Kidney (tissue), 14 donors: ENCODE results near the gene CGNL1. TPM values are rescaled to one million over a fixed set of nuclear protein-coding genes. Genes with fewer than 3 reads are reported as not detected.

Source experiments
- DNase-seq, 5 donors: peaks; one replicate each; pipeline ENCODE4 v3.0.0-alpha.2; 2013 to 2020
- FAIRE-seq: peaks from 2 replicates; lab custom pipeline; 2012; peaks lifted over from hg19 to GRCh38; lab: Jason Lieb, UNC
- H3K27ac ChIP-seq, 2 donors: one replicate each; pipeline ENCODE4 v1.7.0; 2013; ENCODE audit warnings: low read depth in 2 of 2, low read length in 2 of 2, inconsistent platforms in 1 of 2
- H3K27me3 ChIP-seq: one replicate; pipeline ENCODE4 v1.7.1; 2013; ENCODE audit warnings: low read length, inconsistent platforms; ENCODE audit not compliant: control insufficient read depth, insufficient read depth
- H3K36me3 ChIP-seq, 3 donors: one replicate each; pipeline versions ENCODE4 v1.7.0 to v1.7.1; 2013; ENCODE audit warnings: low read length in 3 of 3, control low read depth in 1 of 3, inconsistent platforms in 1 of 3; ENCODE audit not compliant: insufficient read depth in 3 of 3, control insufficient read depth in 2 of 3
- H3K4me1 ChIP-seq, 3 donors: one replicate each; pipeline versions ENCODE4 v1.7.0 to v1.7.1; 2013; ENCODE audit warnings: low read length in 3 of 3, inconsistent platforms in 1 of 3, low read depth in 1 of 3; ENCODE audit not compliant: control insufficient read depth in 2 of 3, insufficient read depth in 2 of 3
- H3K4me3 ChIP-seq, 3 donors: one replicate each; pipeline versions ENCODE4 v1.7.0 to v1.8.1; 2013; ENCODE audit warnings: low read length in 3 of 3, control low read depth in 1 of 3, inconsistent platforms in 1 of 3
- H3K9ac ChIP-seq, 3 donors: one replicate each; pipeline versions ENCODE4 v1.7.0 to v1.7.1; 2013; ENCODE audit warnings: low read length in 3 of 3, control low read depth in 1 of 3, inconsistent platforms in 1 of 3
- H3K9me3 ChIP-seq, 3 donors: one replicate each; pipeline versions ENCODE4 v1.7.0 to v1.7.1; 2013; ENCODE audit warnings: low read length in 3 of 3, control low read depth in 1 of 3, inconsistent platforms in 1 of 3; ENCODE audit not compliant: control insufficient read depth in 2 of 3, insufficient read depth in 1 of 3
- CTCF ChIP-seq: IDR thresholded peaks from 3 replicates; pipeline ENCODE4 v1.5.1; 2012; ENCODE audit warnings: mild to moderate bottlenecking, moderate library complexity, borderline replicate concordance; ENCODE audit not compliant: insufficient read depth; ENCODE audit errors: extremely low read depth
- intact Hi-C: fragments of 100-400 bp; cut with DNase I; formaldehyde crosslinking; loops from one replicate; pipeline ENCODE4 v1.11.1; 2022
- polyA plus RNA-seq: library from polyadenylated mRNA; stranded (reverse); fragments of 350-450 nt; fragmentation: Illumina TruSeq; extraction: RNeasy Lipid Tissue Mini Kit (QIAGEN cat#74804); gene quantifications from one replicate; pipeline ENCODE4 v1.2.3, GENCODE V29; 2014; ENCODE audit warnings: low read depth, low replicate concordance; ENCODE audit not compliant: insufficient read depth
- total RNA-seq: library from RNA; stranded (reverse); fragmentation: NEBNext Ultra II Directional; extraction: Animal tissue kit (Norgen Biotek cat#: 25700); gene quantifications from one replicate; pipeline ENCODE4 v1.2.1, GENCODE V29; 2021
- donor health status: control.
- donor health status: control.
- donor health status: control.
- donor health status: control.
- donor health status: control.
- donor health status: DM: yes; HTN: yes; CAD: no.
- donor health status: Normal renal cell carcinoma (clear cell type).

CGNL1 gene
- total and polyA plus RNA-seq, 2 donors from 2014 or later: 62.0 to 81.5 TPM

- no peak overlapping the region for H3K9ac ChIP-seq
- H3K4me1 ChIP-seq: peaks cover 0 to 3% (median 0%) of the 10 kb centered on the region in 3 donors
- peaks cover 0 to 60% (median 25%) of the 10 kb centered on the region in 3 donors for H3K36me3 ChIP-seq
- peak overlapping the region in 1 of 2 donors; percentile 32 for H3K27ac ChIP-seq
- H3K9me3 ChIP-seq: no peaks in the 10 kb centered on the region
- intact Hi-C loops: no loop called here
- no peak for DNase-seq
- no peak overlapping the region for H3K4me3 ChIP-seq
- TF ChIP-seq CTCF: no peak
- no peak for FAIRE-seq
- H3K27me3 ChIP-seq: no peaks in the 10 kb centered on the region
These were observed 75.9 kb downstream of the CGNL1 start for GRCh38 chr15:57452090-57452754.

- Histone ChIP-seq H3K4me3 (no peak overlapping the region), H3K27ac (no peak overlapping the region), H3K36me3 (peaks cover 0 to 67% (median 34%) of the 10 kb centered on the region in 3 donors), H3K4me1 (peaks cover 0 to 8% (median 0%) of the 10 kb centered on the region in 3 donors), H3K9ac (no peak overlapping the region), H3K9me3 (no peaks in the 10 kb centered on the region), H3K27me3 (no peaks in the 10 kb centered on the region)
- TF ChIP-seq CTCF: no peak
- FAIRE-seq (no peak), DNase-seq (no peak)
- intact Hi-C loops: no loop called here
These were observed 79.6 kb downstream of the CGNL1 start for GRCh38 chr15:57455929-57456328.

GRCh38 chr15:57456559-57456958 is 80.3 kb downstream of the CGNL1 start:
- no peak for TF ChIP-seq CTCF
- intact Hi-C loops: no loop called here

More at GRCh38 chr15:57456559-57456958, 80.3 kb downstream of the CGNL1 start:
- Histone ChIP-seq H3K4me1 (peaks cover 0 to 8% (median 0%) of the 10 kb centered on the region in 3 donors), H3K27ac (no peak overlapping the region), H3K4me3 (no peak overlapping the region), H3K9me3 (no peaks in the 10 kb centered on the region), H3K36me3 (peaks cover 0 to 62% (median 38%) of the 10 kb centered on the region in 3 donors), H3K9ac (no peak overlapping the region), H3K27me3 (no peaks in the 10 kb centered on the region)
- no peak for DNase-seq
- no peak for FAIRE-seq
